GM12878 (cell line): ENCODE data around the gene UGGT2. TPM values are rescaled to one million over a fixed set of nuclear protein-coding genes. Genes with fewer than 3 reads are reported as not detected.

Experiments
- ATAC-seq: fragments of 200-7000 bp; cut with Tn5 transposase; 3 replicates; pipeline ENCODE4 v1.9.1; 2020; ENCODE audit warnings: mild to moderate bottlenecking, moderate library complexity
- BruUV-seq: library from RNA; stranded (reverse); fragments of 400-500 nt; replicated peaks from 2 replicates; lab custom pipeline; 2021; lab: Mats Ljungman, UMichigan
- CTCF ChIA-PET: fragments of 300-600 bp; sonication (Branson Sonifier 250); formaldehyde crosslinking; extraction: SDS; loops from one replicate; lab custom pipeline; 2021; ENCODE audit warnings: inconsistent platforms; lab: Yijun Ruan, JAX
- POLR2A ChIA-PET: fragments of 350-600 bp; formaldehyde crosslinking; extraction: SDS; loops from one replicate; lab custom pipeline; 2021; ENCODE audit warnings: inconsistent platforms; lab: Charles Lee
- RAD21 ChIA-PET: fragments of 300-600 bp; sonication (Branson Sonifier 250); formaldehyde crosslinking; loops from one replicate; lab custom pipeline; 2023; ENCODE audit warnings: antibody characterized with exemption; ENCODE audit not compliant: unreplicated experiment; lab: Charles Lee
- SMC1A ChIA-PET: fragments of 300-600 bp; sonication (Branson Sonifier 250); formaldehyde crosslinking; loops from one replicate; lab custom pipeline; 2023; ENCODE audit not compliant: unreplicated experiment, uncharacterized antibody; lab: Charles Lee
- DNase-seq: peaks from one replicate; pipeline ENCODE4 v3.0.0-alpha.2; 2011; ENCODE audit warnings: low read depth, low spot score
- FAIRE-seq: peaks from 3 replicates; lab custom pipeline; 2011; peaks lifted over from hg19 to GRCh38; lab: Jason Lieb, UNC
- H2AFZ ChIP-seq: 2 replicates; pipeline ENCODE4 v1.6.0; 2011; ENCODE audit warnings: low read depth, low read length, control low read depth; ENCODE audit not compliant: control insufficient read depth
- H3K27ac ChIP-seq: 2 replicates; pipeline ENCODE4 v1.5.1; 2011; ENCODE audit warnings: control low read depth; ENCODE audit not compliant: control insufficient read depth, insufficient read depth
- H3K27me3 ChIP-seq, 2 experiments: replicated peaks in 1 of 2; 2 replicates each; pipeline versions ENCODE4 v1.6.0 to v1.6.1; 2011; ENCODE audit warnings: low read length in 1 of 2; ENCODE audit not compliant: control insufficient read depth in 2 of 2, insufficient read depth in 2 of 2
- H3K36me3 ChIP-seq, 2 experiments: 2 replicates each; pipeline ENCODE4 v1.5.1; 2011; ENCODE audit warnings: low read length in 1 of 2; ENCODE audit not compliant: control insufficient read depth in 2 of 2, insufficient read depth in 2 of 2
- H3K4me1 ChIP-seq: 2 replicates; pipeline ENCODE4 v1.6.1; 2011; ENCODE audit warnings: mild to moderate bottlenecking, low read length, moderate library complexity, mixed read lengths; ENCODE audit not compliant: control insufficient read depth, insufficient read depth
- H3K4me2 ChIP-seq: 2 replicates; pipeline ENCODE4 v1.6.0; 2011; ENCODE audit warnings: control low read depth; ENCODE audit not compliant: control insufficient read depth, insufficient read depth
- H3K4me3 ChIP-seq: fragments of 200-600 bp; sonication (generic); 2 replicates; pipeline ENCODE4 v1.5.1; 2016
- H3K79me2 ChIP-seq: 2 replicates; pipeline ENCODE4 v1.6.0; 2011; ENCODE audit warnings: low read length; ENCODE audit not compliant: control insufficient read depth, insufficient read depth
- H3K9ac ChIP-seq: 2 replicates; pipeline ENCODE4 v1.8.0; 2011; ENCODE audit warnings: low read length, control low read depth, mixed read lengths; ENCODE audit not compliant: control insufficient read depth, insufficient read depth
- H3K9me3 ChIP-seq: replicated peaks from 3 replicates; pipeline ENCODE4 v1.5.1; 2011; ENCODE audit warnings: mild to moderate bottlenecking, low read length; ENCODE audit not compliant: control insufficient read depth, insufficient read depth
- H4K20me1 ChIP-seq: 2 replicates; pipeline ENCODE4 v1.6.0; 2011; ENCODE audit not compliant: control insufficient read depth, insufficient read depth
- KAT2A ChIP-seq: conservative IDR thresholded peaks from 2 replicates; pipeline ENCODE4 v1.6.1; 2011; ENCODE audit warnings: low read depth, low read length; ENCODE audit not compliant: control insufficient read depth
- PRDM15 ChIP-seq: fragments of 450-650 bp; formaldehyde crosslinking; IDR thresholded peaks from 2 replicates; pipeline ENCODE4 v1.4.0; 2020; ENCODE audit warnings: mild to moderate bottlenecking, moderate library complexity
- WGBS: methylation state at CpG from one replicate; pipeline ENCODE4 v1.1.6; 2016; ENCODE audit warnings: low lambda C conversion rate; ENCODE audit not compliant: insufficient replicate concordance, insufficient coverage; ENCODE audit errors: missing lambda C conversion rate; 5-methylcytosine and 5-hydroxymethylcytosine counted together
- in situ Hi-C: fragments of 300-500 bp; cut with MboI; formaldehyde crosslinking; loops from 9 replicates; pipeline ENCODE4 v1.14.3; 2018; ENCODE audit warnings: mixed read lengths
- intact Hi-C: fragments of 100-400 bp; cut with micrococcal nuclease; formaldehyde crosslinking; loops from one replicate; pipeline ENCODE4 v1.14.2; 2022; ENCODE audit not compliant: unreplicated experiment
- polyA plus RNA-seq, 11 experiments: library from polyadenylated mRNA; depleted of rRNA in 4 of 11; unstranded in 6 of 11; stranded (reverse) in 5 of 11; fragments of >200 nt; fragmentation: Nextera tagmentation in 4 of 11; fragmentation: Illumina TruSeq in 1 of 11; extraction: Ambion mirVana in 4 of 11; extraction: Trizol in 1 of 11; gene quantifications; 1 replicate in 1 of 11; 2 replicates in 10 of 11; pipeline versions ENCODE4 v1.2.1 to v1.2.3, GENCODE V29; 2011 to 2016; ENCODE audit warnings: inconsistent platforms in 2 of 11, missing spikeins in 2 of 11, low read depth in 1 of 11
- total RNA-seq, 4 experiments: library from RNA; depleted of rRNA in 3 of 4; stranded (reverse); fragments of >200 nt in 3 of 4; fragmentation: Illumina TruSeq in 1 of 4; extraction: Trizol in 1 of 4; gene quantifications; 2 replicates each; pipeline versions ENCODE4 v1.2.1 to v1.2.3, GENCODE V29; 2013 to 2021
- TF ChIP-seq, protein P1 (sequence below): fragments of 150-350 bp; IDR thresholded peaks from 2 replicates; pipeline ENCODE4 v1.6.1; 2016; ENCODE audit warnings: low read depth, low read length

UGGT2 gene
- total and polyA plus RNA-seq, 10 of the 15 experiments (the other 5 are each of a cell fraction or from before 2014, with no cell fraction given): 4.9 to 29.0 (median 17.3) TPM

- Histone ChIP-seq H3K9ac (no peak overlapping the region), H3K4me1 (no peaks in the 10 kb centered on the region), H3K4me2 (no peak overlapping the region), H3K27ac (no peak overlapping the region), H3K9me3 (no peaks in the 10 kb centered on the region; the same call in 1 of the 3 replicates), H4K20me1 (no peaks in the 10 kb centered on the region), H3K4me3 (no peak overlapping the region), H3K27me3 (no peaks in the 10 kb centered on the region), H3K79me2 (no peaks in the 10 kb centered on the region), H2AFZ (no peak overlapping the region), H3K36me3 (no peaks in the 10 kb centered on the region)
- SMC1A ChIA-PET: no interaction called here
- POLR2A ChIA-PET: no interaction called here
- RAD21 ChIA-PET: no interaction called here
- in situ Hi-C loops (no loop called here), intact Hi-C loops (no loop called here)
- no TSS peak for BruUV-seq
- DNase-seq (no peak), FAIRE-seq (no peak), ATAC-seq (no peak)
- TF ChIP-seq, protein P1, sequence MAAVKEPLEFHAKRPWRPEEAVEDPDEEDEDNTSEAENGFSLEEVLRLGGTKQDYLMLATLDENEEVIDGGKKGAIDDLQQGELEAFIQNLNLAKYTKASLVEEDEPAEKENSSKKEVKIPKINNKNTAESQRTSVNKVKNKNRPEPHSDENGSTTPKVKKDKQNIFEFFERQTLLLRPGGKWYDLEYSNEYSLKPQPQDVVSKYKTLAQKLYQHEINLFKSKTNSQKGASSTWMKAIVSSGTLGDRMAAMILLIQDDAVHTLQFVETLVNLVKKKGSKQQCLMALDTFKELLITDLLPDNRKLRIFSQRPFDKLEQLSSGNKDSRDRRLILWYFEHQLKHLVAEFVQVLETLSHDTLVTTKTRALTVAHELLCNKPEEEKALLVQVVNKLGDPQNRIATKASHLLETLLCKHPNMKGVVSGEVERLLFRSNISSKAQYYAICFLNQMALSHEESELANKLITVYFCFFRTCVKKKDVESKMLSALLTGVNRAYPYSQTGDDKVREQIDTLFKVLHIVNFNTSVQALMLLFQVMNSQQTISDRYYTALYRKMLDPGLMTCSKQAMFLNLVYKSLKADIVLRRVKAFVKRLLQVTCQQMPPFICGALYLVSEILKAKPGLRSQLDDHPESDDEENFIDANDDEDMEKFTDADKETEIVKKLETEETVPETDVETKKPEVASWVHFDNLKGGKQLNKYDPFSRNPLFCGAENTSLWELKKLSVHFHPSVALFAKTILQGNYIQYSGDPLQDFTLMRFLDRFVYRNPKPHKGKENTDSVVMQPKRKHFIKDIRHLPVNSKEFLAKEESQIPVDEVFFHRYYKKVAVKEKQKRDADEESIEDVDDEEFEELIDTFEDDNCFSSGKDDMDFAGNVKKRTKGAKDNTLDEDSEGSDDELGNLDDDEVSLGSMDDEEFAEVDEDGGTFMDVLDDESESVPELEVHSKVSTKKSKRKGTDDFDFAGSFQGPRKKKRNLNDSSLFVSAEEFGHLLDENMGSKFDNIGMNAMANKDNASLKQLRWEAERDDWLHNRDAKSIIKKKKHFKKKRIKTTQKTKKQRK: no peak
- TF ChIP-seq KAT2A: no peak
- TF ChIP-seq PRDM15: no peak
- CTCF ChIA-PET: no interaction called here
- 96% methylated on average over 2 of the region's 2 CpGs for WGBS
Measured at GRCh38 chr13:95918860-95919259, 134.3 kb downstream of the UGGT2 start.
